Tibial nerve (tissue), 4 donors: ENCODE data around the gene MTG2.

ENCODE experiments used
- CTCF ChIP-seq, 5 experiments: fragments of 200-600 bp in 3 of 5; fragments of 450-650 bp in 2 of 5; sonication (generic) in 3 of 5; IDR thresholded peaks; one replicate each; pipeline ENCODE4 v1.5.1; 2016 to 2019; ENCODE audit warnings: antibody characterized with exemption in 5 of 5, mild to moderate bottlenecking in 3 of 5, moderate library complexity in 2 of 5
- EP300 ChIP-seq, 2 donors: sonication (generic); formaldehyde crosslinking; IDR thresholded peaks; one replicate each; pipeline ENCODE4 v1.6.1; 2017; ENCODE audit warnings: antibody characterized with exemption in 2 of 2, mild to moderate bottlenecking in 1 of 2

DNA sequence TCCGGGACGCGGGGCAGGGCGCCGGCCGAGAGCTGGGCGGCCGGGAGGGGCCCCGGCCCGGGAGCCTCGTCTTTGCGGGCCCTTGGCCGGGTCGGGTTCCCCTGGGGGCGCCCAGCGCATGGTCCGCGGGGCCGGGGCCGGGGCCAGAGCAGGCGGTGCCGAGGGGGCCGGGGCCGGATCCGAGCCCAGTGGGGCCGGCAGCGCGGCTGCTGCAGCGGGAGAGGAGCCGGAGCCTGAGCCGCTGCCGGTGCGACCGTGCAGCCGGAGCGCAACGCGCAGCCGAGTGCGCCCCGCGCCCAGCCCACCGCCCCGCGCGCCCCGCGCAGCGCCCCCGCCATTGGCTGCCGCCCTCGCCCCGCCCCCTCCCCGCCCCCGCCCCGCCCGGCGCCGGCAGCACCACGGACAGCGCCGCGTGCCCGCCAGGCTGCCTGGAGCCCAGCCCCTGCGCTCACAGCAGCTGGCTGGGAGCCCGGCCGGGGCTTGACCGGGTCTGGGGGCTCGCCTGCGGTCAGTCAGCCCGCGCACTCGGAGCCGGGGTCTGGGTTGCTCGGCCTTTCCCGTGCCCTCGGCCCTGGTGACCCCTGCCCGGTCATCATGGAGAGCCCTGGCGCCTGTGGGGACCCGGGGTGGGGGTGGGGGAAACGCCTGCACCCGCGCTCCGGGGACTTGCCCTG lies 37.3 kb downstream of the MTG2 start, which contains the start of gene HRH3:
- TF ChIP-seq CTCF (IDR thresholded peaks at IDR 0.05) = no peak
- no peak for TF ChIP-seq EP300 (IDR thresholded peaks at IDR 0.05)
